Activated CD4-positive, alpha-beta T cell treated with anti-CD3 and anti-CD28 coated beads, Interleukin-2, amount 10 ng/mL, durations not matched to agents 24 days and 14 days (primary cell): ENCODE measurements around the gene PRKCD. TPM values are rescaled to one million over a fixed set of nuclear protein-coding genes. Genes with fewer than 3 reads are reported as not detected.

Source experiments
- DNase-seq: peaks from one replicate; pipeline ENCODE4 v3.0.0; 2022
- H3K27ac Mint-ChIP-seq: one replicate; pipeline ENCODE4 v1.8.0; 2022; ENCODE audit warnings: mild to moderate bottlenecking, mixed read lengths
- H3K27me3 Mint-ChIP-seq: one replicate; pipeline ENCODE4 v1.8.0; 2022; ENCODE audit warnings: mixed read lengths
- H3K36me3 Mint-ChIP-seq: one replicate; pipeline ENCODE4 v1.8.0; 2022; ENCODE audit warnings: low read depth, mild to moderate bottlenecking, mixed read lengths
- H3K4me1 Mint-ChIP-seq: one replicate; pipeline ENCODE4 v1.8.0; 2021; ENCODE audit warnings: mixed read lengths
- H3K4me3 Mint-ChIP-seq: one replicate; pipeline ENCODE4 v1.8.0; 2022; ENCODE audit warnings: mild to moderate bottlenecking, moderate library complexity, mixed read lengths
- H3K9me3 Mint-ChIP-seq: one replicate; pipeline ENCODE4 v1.8.0; 2021; ENCODE audit warnings: mixed read lengths
- intact Hi-C: fragments of 100-400 bp; cut with micrococcal nuclease; formaldehyde crosslinking; loops from one replicate; pipeline ENCODE4 v1.15.1; 2023
- total RNA-seq: library from RNA; stranded (reverse); gene quantifications from 2 replicates; pipeline ENCODE4 v1.2.3, GENCODE V29; 2022

Gene PRKCD
- total RNA-seq, 1 donor from 2014 or later = 28.8 TPM

DNA sequence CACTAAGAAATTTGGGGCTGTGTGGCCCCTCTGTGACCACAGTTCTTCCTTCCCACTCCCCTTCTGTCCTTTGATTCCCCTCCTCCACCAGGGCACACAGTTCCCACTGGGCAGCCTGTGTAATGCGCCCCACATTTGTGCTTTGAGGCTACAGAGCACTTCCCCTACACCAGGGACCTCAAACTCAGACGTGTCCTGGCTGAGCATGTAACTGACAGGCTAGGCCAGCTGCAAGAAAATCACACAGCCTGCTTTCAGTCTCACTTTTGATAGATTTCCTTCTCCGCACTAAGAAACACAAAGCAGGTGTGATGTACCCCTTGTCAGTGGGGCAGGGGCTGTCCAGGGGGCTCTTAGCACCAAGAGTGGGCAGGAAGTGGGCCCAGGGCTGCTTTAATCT, 29.6 kb downstream of the PRKCD start:
- H3K4me3 Mint-ChIP-seq = no peak overlapping the region
- H3K27ac Mint-ChIP-seq = no peak overlapping the region
- no peaks in the 10 kb centered on the region for H3K9me3 Mint-ChIP-seq
- no peak for DNase-seq
- intact Hi-C loops = no loop called here
- H3K27me3 Mint-ChIP-seq = no peaks in the 10 kb centered on the region
- H3K4me1 Mint-ChIP-seq = peaks cover 4% of the 10 kb centered on the region
- H3K36me3 Mint-ChIP-seq = peaks cover 24% of the 10 kb centered on the region

- H3K36me3 Mint-ChIP-seq = peaks cover 23% of the 10 kb centered on the region
- H3K9me3 Mint-ChIP-seq = no peaks in the 10 kb centered on the region
- no peak overlapping the region for H3K4me3 Mint-ChIP-seq
- no peak overlapping the region for H3K27ac Mint-ChIP-seq
- no peaks in the 10 kb centered on the region for H3K27me3 Mint-ChIP-seq
- DNase-seq = no peak
- intact Hi-C loops = no loop called here
- H3K4me1 Mint-ChIP-seq = peaks cover 6% of the 10 kb centered on the region
Measured at GRCh38 chr3:53191836-53192480, 30.9 kb downstream of the PRKCD start.

GRCh38 chr3:53192608-53193007, 31.6 kb downstream of the PRKCD start:
- no peak overlapping the region for H3K4me3 Mint-ChIP-seq
- intact Hi-C loops = no loop called here

GRCh38 chr3:53193466-53194209, 32.6 kb downstream of the PRKCD start:
- Mint-ChIP-seq H3K27ac (no peak overlapping the region), H3K4me3 (no peak overlapping the region), H3K9me3 (no peaks in the 10 kb centered on the region), H3K4me1 (peaks cover 6% of the 10 kb centered on the region), H3K36me3 (peaks cover 17% of the 10 kb centered on the region), H3K27me3 (no peaks in the 10 kb centered on the region)
- DNase-seq = no peak
- intact Hi-C loops = no loop called here

More at GRCh38 chr3:53192608-53193007, 31.6 kb downstream of the PRKCD start:
- peaks cover 20% of the 10 kb centered on the region for H3K36me3 Mint-ChIP-seq
- H3K9me3 Mint-ChIP-seq = no peaks in the 10 kb centered on the region
- H3K4me1 Mint-ChIP-seq = peaks cover 6% of the 10 kb centered on the region
- DNase-seq = no peak
- no peak overlapping the region for H3K27ac Mint-ChIP-seq
- H3K27me3 Mint-ChIP-seq = no peaks in the 10 kb centered on the region

- Mint-ChIP-seq H3K27ac (no peak overlapping the region), H3K36me3 (peaks cover 13% of the 10 kb centered on the region), H3K4me1 (peaks cover 6% of the 10 kb centered on the region), H3K4me3 (no peak overlapping the region), H3K27me3 (no peaks in the 10 kb centered on the region), H3K9me3 (no peaks in the 10 kb centered on the region)
- intact Hi-C loops = no loop called here
- DNase-seq = no peak
Measured at GRCh38 chr3:53194210-53195065, 33.4 kb downstream of the PRKCD start.

GRCh38 chr3:53195066-53195450, 34.0 kb downstream of the PRKCD start:
- Mint-ChIP-seq H3K27me3 (no peaks in the 10 kb centered on the region), H3K36me3 (peaks cover 10% of the 10 kb centered on the region), H3K4me1 (peaks cover 6% of the 10 kb centered on the region), H3K4me3 (no peak overlapping the region), H3K9me3 (no peaks in the 10 kb centered on the region), H3K27ac (no peak overlapping the region)
- intact Hi-C loops = no loop called here
- DNase-seq = no peak

- H3K36me3 Mint-ChIP-seq = peaks cover 7% of the 10 kb centered on the region
- intact Hi-C loops = loop anchor here (1.0 to 2.0 kb wide), 3 partner anchors 35 to 82 kb away; partner anchors contain the start of gene PRKCD
- no peak overlapping the region for H3K4me3 Mint-ChIP-seq
- peaks cover 6% of the 10 kb centered on the region for H3K4me1 Mint-ChIP-seq
- no peaks in the 10 kb centered on the region for H3K27me3 Mint-ChIP-seq
- peak overlapping the region; percentile 30 for H3K27ac Mint-ChIP-seq
- DNase-seq = peak; percentile 89
- no peaks in the 10 kb centered on the region for H3K9me3 Mint-ChIP-seq
Measured at GRCh38 chr3:53195602-53196574, 34.9 kb downstream of the PRKCD start.

- Mint-ChIP-seq H3K36me3 (peaks cover 7% of the 10 kb centered on the region), H3K27ac (peak overlapping the region; percentile 9), H3K4me3 (no peak overlapping the region), H3K9me3 (no peaks in the 10 kb centered on the region), H3K4me1 (peaks cover 6% of the 10 kb centered on the region), H3K27me3 (no peaks in the 10 kb centered on the region)
- peak; percentile 66 for DNase-seq
- intact Hi-C loops = loop anchor here (1.0 to 2.0 kb wide), 3 partner anchors 36 to 82 kb away; partner anchors contain the start of gene PRKCD
Measured at GRCh38 chr3:53196575-53197407, 35.8 kb downstream of the PRKCD start.

DNA sequence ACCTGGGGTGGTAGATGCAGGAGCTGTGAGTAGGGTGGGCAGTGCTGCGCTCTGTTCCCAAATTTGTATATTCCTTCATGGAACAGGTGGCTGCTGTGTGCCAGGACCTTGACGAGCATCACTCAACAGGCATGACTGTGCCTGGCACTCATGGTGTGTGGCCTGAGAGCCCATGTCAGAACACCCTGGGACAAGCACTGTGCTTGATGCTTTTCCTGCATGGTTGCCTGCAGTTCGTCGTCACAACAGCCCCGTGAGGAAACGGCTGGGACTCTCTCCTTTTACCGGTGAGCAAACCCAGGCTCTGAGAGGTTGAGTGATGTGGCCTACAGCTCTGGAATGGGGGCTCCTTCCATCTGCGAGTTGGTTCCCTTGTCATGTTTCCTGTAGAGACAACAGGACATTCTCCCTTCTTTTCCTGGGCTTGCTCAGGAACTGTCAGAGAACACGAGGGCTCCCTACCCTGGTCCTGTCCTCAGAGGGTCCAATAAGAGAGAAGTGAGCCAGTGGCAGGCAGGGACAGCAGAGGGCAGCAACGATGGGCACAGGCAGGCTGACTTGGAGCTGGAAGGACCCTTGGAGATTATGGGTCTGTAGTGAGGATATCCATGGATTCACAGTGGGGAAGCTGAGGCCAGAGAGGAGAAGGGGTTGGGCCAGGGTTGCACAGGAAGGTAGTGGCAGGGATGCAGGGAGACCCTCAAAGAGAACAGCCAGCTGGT, 37.4 kb downstream of the PRKCD start:
- H3K4me1 Mint-ChIP-seq = peaks cover 5% of the 10 kb centered on the region
- H3K27ac Mint-ChIP-seq = no peak overlapping the region
- H3K4me3 Mint-ChIP-seq = no peak overlapping the region
- H3K27me3 Mint-ChIP-seq = no peaks in the 10 kb centered on the region
- intact Hi-C loops = no loop called here
- H3K36me3 Mint-ChIP-seq = no peaks in the 10 kb centered on the region
- no peaks in the 10 kb centered on the region for H3K9me3 Mint-ChIP-seq
- no peak for DNase-seq

DNA sequence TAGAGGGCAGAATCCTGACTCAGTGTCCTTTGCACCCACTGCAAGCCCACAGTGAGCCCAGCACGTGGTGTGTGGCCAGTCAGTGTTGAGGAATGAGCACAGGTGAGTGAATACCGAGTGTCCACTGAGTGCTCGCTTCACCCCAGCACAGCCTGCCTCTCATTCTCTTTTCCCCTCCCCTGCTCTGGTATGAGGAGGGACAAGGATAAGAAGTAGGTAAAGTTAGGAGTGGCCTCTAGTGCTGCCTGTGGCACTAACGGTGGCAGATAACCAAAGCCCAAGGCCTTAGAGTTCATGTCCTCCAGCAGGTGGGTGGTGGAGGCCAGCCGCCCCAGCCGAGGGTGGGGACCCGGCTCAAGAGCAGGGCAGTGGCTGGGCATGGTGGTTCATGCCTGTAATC, 38.0 kb downstream of the PRKCD start:
- DNase-seq = no peak
- Mint-ChIP-seq H3K27ac (no peak overlapping the region), H3K4me1 (peaks cover 5% of the 10 kb centered on the region), H3K27me3 (no peaks in the 10 kb centered on the region), H3K4me3 (no peak overlapping the region), H3K36me3 (no peaks in the 10 kb centered on the region), H3K9me3 (no peaks in the 10 kb centered on the region)
- intact Hi-C loops = no loop called here

- H3K27me3 Mint-ChIP-seq = no peaks in the 10 kb centered on the region
- intact Hi-C loops = no loop called here
- no peaks in the 10 kb centered on the region for H3K9me3 Mint-ChIP-seq
- peaks cover 5% of the 10 kb centered on the region for H3K4me1 Mint-ChIP-seq
- H3K36me3 Mint-ChIP-seq = no peaks in the 10 kb centered on the region
- H3K4me3 Mint-ChIP-seq = no peak overlapping the region
- DNase-seq = no peak
- H3K27ac Mint-ChIP-seq = no peak overlapping the region
Measured at GRCh38 chr3:53199834-53200233, 38.8 kb downstream of the PRKCD start.
